CD8-positive, alpha-beta memory T cell (primary cell): Measurements from ENCODE around the gene IL13. TPM values are rescaled to one million over a fixed set of nuclear protein-coding genes. Genes with fewer than 3 reads are reported as not detected.

Experiments used
- CTCF ChIA-PET: fragments of 350-600 bp; sonication (Branson Sonifier 250); formaldehyde crosslinking; loops from one replicate; lab custom pipeline; 2021; ENCODE audit warnings: antibody characterized with exemption; lab: Charles Lee
- POLR2A ChIA-PET: fragments of 350-600 bp; sonication (Branson Sonifier 250); formaldehyde crosslinking; loops from one replicate; lab custom pipeline; 2021; ENCODE audit warnings: antibody characterized with exemption; lab: Charles Lee
- DNase-seq, 5 donors: peaks; one replicate each; pipeline versions ENCODE4 v3.0.0 to v3.0.0-alpha.2; 2020 to 2022; ENCODE audit warnings: mixed read lengths in 1 of 5
- H3K27ac ChIP-seq: one replicate; pipeline ENCODE4 v1.7.0; 2013; ENCODE audit warnings: low read depth, mild to moderate bottlenecking, low read length, moderate library complexity
- H3K27me3 ChIP-seq: 2 replicates; pipeline ENCODE4 v1.7.0; 2013; ENCODE audit warnings: low read length, mild to moderate bottlenecking; ENCODE audit not compliant: insufficient read depth, poor library complexity, severe bottlenecking
- H3K36me3 ChIP-seq: 2 replicates; pipeline ENCODE4 v1.7.0; 2013; ENCODE audit warnings: mild to moderate bottlenecking, low read length, moderate library complexity; ENCODE audit not compliant: insufficient read depth
- H3K4me1 ChIP-seq: 2 replicates; pipeline ENCODE4 v1.7.0; 2013; ENCODE audit warnings: mild to moderate bottlenecking, low read length, moderate library complexity; ENCODE audit not compliant: insufficient read depth
- H3K4me3 ChIP-seq: 2 replicates; pipeline ENCODE4 v1.7.0; 2013; ENCODE audit warnings: mild to moderate bottlenecking, low read length
- H3K9me3 ChIP-seq: 2 replicates; pipeline ENCODE4 v1.7.0; 2013; ENCODE audit warnings: mild to moderate bottlenecking, low read length
- H3K27ac Mint-ChIP-seq, 8 donors: one replicate each; pipeline ENCODE4 v1.8.0; 2020 to 2021; ENCODE audit warnings: mixed read lengths in 8 of 8, mild to moderate bottlenecking in 6 of 8, inconsistent platforms in 3 of 8, moderate library complexity in 3 of 8
- H3K27me3 Mint-ChIP-seq, 2 donors: one replicate each; pipeline ENCODE4 v1.8.0; 2020 to 2021; ENCODE audit warnings: mixed read lengths in 2 of 2, mild to moderate bottlenecking in 1 of 2, moderate library complexity in 1 of 2
- H3K36me3 Mint-ChIP-seq, 3 donors: one replicate each; pipeline ENCODE4 v1.8.0; 2020 to 2021; ENCODE audit warnings: mixed read lengths in 3 of 3, inconsistent platforms in 1 of 3, mild to moderate bottlenecking in 1 of 3
- H3K4me1 Mint-ChIP-seq, 3 donors: one replicate each; pipeline ENCODE4 v1.8.0; 2020 to 2021; ENCODE audit warnings: mixed read lengths in 3 of 3, inconsistent platforms in 1 of 3, mild to moderate bottlenecking in 1 of 3
- H3K4me3 Mint-ChIP-seq, 7 donors: one replicate each; pipeline ENCODE4 v1.8.0; 2020 to 2021; ENCODE audit warnings: mixed read lengths in 7 of 7, mild to moderate bottlenecking in 6 of 7, moderate library complexity in 4 of 7, inconsistent platforms in 2 of 7
- H3K9me3 Mint-ChIP-seq, 5 donors: one replicate each; pipeline ENCODE4 v1.8.0; 2020 to 2022; ENCODE audit warnings: mixed read lengths in 5 of 5, mild to moderate bottlenecking in 3 of 5, moderate library complexity in 2 of 5, inconsistent platforms in 1 of 5
- polyA plus RNA-seq: library from polyadenylated mRNA; unstranded; fragments of 300-500 nt; fragmentation: Illumina TruSeq; gene quantifications from one replicate; pipeline ENCODE4 v1.2.3, GENCODE V29; 2021
- total RNA-seq, 2 experiments: library from RNA; stranded (reverse); gene quantifications; one replicate each; pipeline ENCODE4 v1.2.3, GENCODE V29; 2021

Gene IL13
- 10 to 100 TPM; 65.3 to 69.0 TPM for total RNA-seq
- not detected for polyA plus RNA-seq

GRCh38 chr5:132657676-132658380 lies at the start of gene IL13:
IL13 (plus strand) TSS chr5:132658173; CDS start chr5:132658187, 14 bp downstream.
- CTCF ChIA-PET: interaction anchor here (2.5 kb wide), 1 partner anchor 162 kb away, joined by 5 read pairs; no protein-coding TSS in a partner anchor
- Histone ChIP-seq H3K36me3 (no peaks in the 10 kb centered on the region), H3K27me3 (peaks cover 21% of the 10 kb centered on the region), H3K9me3 (no peaks in the 10 kb centered on the region), H3K4me1 (peaks cover 14% of the 10 kb centered on the region), H3K27ac (no peak within 1 kb of the TSS), H3K4me3 (no peak within 1 kb of the TSS)
- peaks cover 9 to 32% (median 18%) of the 10 kb centered on the region in 3 donors for H3K4me1 Mint-ChIP-seq
- POLR2A ChIA-PET: no interaction called here
- peaks cover 0 to 2% (median 0%) of the 10 kb centered on the region in 5 donors for H3K9me3 Mint-ChIP-seq
- H3K36me3 Mint-ChIP-seq: no peaks in the 10 kb centered on the region
- peaks cover 20 to 39% of the 10 kb centered on the region in 2 donors for H3K27me3 Mint-ChIP-seq
- H3K27ac Mint-ChIP-seq: peak within 1 kb of the TSS in 3 of 8 donors; percentile 6 to 32 (median 13)
- DNase-seq: no peak
- peak within 1 kb of the TSS; percentile 43 to 74 (median 62) for H3K4me3 Mint-ChIP-seq

GRCh38 chr5:132611965-132612364 lies 46.0 kb upstream of the IL13 start:
- no peaks in the 10 kb centered on the region for H3K9me3 Mint-ChIP-seq
- POLR2A ChIA-PET: no interaction called here
- Histone ChIP-seq H3K4me3 (no peak overlapping the region), H3K27me3 (no peaks in the 10 kb centered on the region), H3K9me3 (no peaks in the 10 kb centered on the region), H3K36me3 (no peaks in the 10 kb centered on the region), H3K4me1 (no peaks in the 10 kb centered on the region), H3K27ac (no peak overlapping the region)
- peaks cover 18 to 75% (median 20%) of the 10 kb centered on the region in 3 donors for H3K36me3 Mint-ChIP-seq
- H3K4me1 Mint-ChIP-seq: peaks cover 0 to 2% (median 0%) of the 10 kb centered on the region in 3 donors
- peak overlapping the region in 1 of 8 donors; percentile 17 for H3K27ac Mint-ChIP-seq
- no peak overlapping the region for H3K4me3 Mint-ChIP-seq
- DNase-seq: no peak
- CTCF ChIA-PET: no interaction called here
- no peaks in the 10 kb centered on the region for H3K27me3 Mint-ChIP-seq

GRCh38 chr5:132612846-132613245 lies 45.1 kb upstream of the IL13 start:
- H3K9me3 Mint-ChIP-seq: no peaks in the 10 kb centered on the region
- no peaks in the 10 kb centered on the region for H3K27me3 Mint-ChIP-seq
- ChIA-PET POLR2A (interaction anchor here (0.6 kb wide), 1 partner anchor 12 kb away, joined by 7 read pairs; no protein-coding TSS in a partner anchor), CTCF (no interaction called here)
- no peak overlapping the region for H3K27ac Mint-ChIP-seq
- H3K4me1 ChIP-seq: no peaks in the 10 kb centered on the region
- no peaks in the 10 kb centered on the region for H3K9me3 ChIP-seq
- no peak overlapping the region for H3K4me3 Mint-ChIP-seq
- no peak overlapping the region for H3K4me3 ChIP-seq
- peaks cover 18 to 75% (median 24%) of the 10 kb centered on the region in 3 donors for H3K36me3 Mint-ChIP-seq
- no peak overlapping the region for H3K27ac ChIP-seq
- H3K36me3 ChIP-seq: peaks cover 6% of the 10 kb centered on the region
- no peaks in the 10 kb centered on the region for H3K27me3 ChIP-seq
- H3K4me1 Mint-ChIP-seq: no peaks in the 10 kb centered on the region
- DNase-seq: no peak

- Mint-ChIP-seq H3K4me1 (peaks cover 0 to 6% (median 0%) of the 10 kb centered on the region in 3 donors), H3K4me3 (no peak overlapping the region), H3K27me3 (no peaks in the 10 kb centered on the region), H3K36me3 (peaks cover 8 to 66% (median 29%) of the 10 kb centered on the region in 3 donors), H3K27ac (no peak overlapping the region), H3K9me3 (no peaks in the 10 kb centered on the region)
- ChIA-PET CTCF (interaction anchor here (1.1 kb wide), 1 partner anchor 26 kb away, joined by 3 read pairs; no protein-coding TSS in a partner anchor), POLR2A (no interaction called here)
- H3K27ac ChIP-seq: no peak overlapping the region
- H3K4me3 ChIP-seq: no peak overlapping the region
- no peaks in the 10 kb centered on the region for H3K27me3 ChIP-seq
- no peaks in the 10 kb centered on the region for H3K9me3 ChIP-seq
- DNase-seq: no peak
- H3K36me3 ChIP-seq: peaks cover 9% of the 10 kb centered on the region
- no peaks in the 10 kb centered on the region for H3K4me1 ChIP-seq
These were observed 36.3 kb upstream of the IL13 start for GRCh38 chr5:132621699-132622098.

GRCh38 chr5:132622608-132623007 lies 35.4 kb upstream of the IL13 start:
- peaks cover under 1 to 6% (median 1%) of the 10 kb centered on the region in 3 donors for H3K4me1 Mint-ChIP-seq
- no peak for DNase-seq
- Histone ChIP-seq H3K9me3 (no peaks in the 10 kb centered on the region), H3K27ac (no peak overlapping the region), H3K36me3 (peaks cover 6% of the 10 kb centered on the region), H3K4me3 (no peak overlapping the region), H3K27me3 (no peaks in the 10 kb centered on the region), H3K4me1 (no peaks in the 10 kb centered on the region)
- CTCF ChIA-PET: no interaction called here
- peak overlapping the region in 1 of 8 donors; percentile 64 for H3K27ac Mint-ChIP-seq
- peaks cover 8 to 60% (median 28%) of the 10 kb centered on the region in 3 donors for H3K36me3 Mint-ChIP-seq
- no peak overlapping the region for H3K4me3 Mint-ChIP-seq
- H3K9me3 Mint-ChIP-seq: no peaks in the 10 kb centered on the region
- POLR2A ChIA-PET: no interaction called here
- H3K27me3 Mint-ChIP-seq: no peaks in the 10 kb centered on the region

- no peaks in the 10 kb centered on the region for H3K9me3 ChIP-seq
- no peaks in the 10 kb centered on the region for H3K36me3 ChIP-seq
- Mint-ChIP-seq H3K4me3 (no peak overlapping the region), H3K9me3 (no peaks in the 10 kb centered on the region), H3K27ac (peak overlapping the region in 3 of 8 donors; percentile 11 to 47 (median 43)), H3K4me1 (peaks cover 15 to 22% (median 19%) of the 10 kb centered on the region in 3 donors), H3K27me3 (no peaks in the 10 kb centered on the region), H3K36me3 (peaks cover 0 to 50% (median 21%) of the 10 kb centered on the region in 3 donors)
- no peak overlapping the region for H3K27ac ChIP-seq
- H3K4me3 ChIP-seq: no peak overlapping the region
- no peaks in the 10 kb centered on the region for H3K27me3 ChIP-seq
- no peaks in the 10 kb centered on the region for H3K4me1 ChIP-seq
- no peak for DNase-seq
- ChIA-PET CTCF (no interaction called here), POLR2A (no interaction called here)
These were observed 30.5 kb upstream of the IL13 start for GRCh38 chr5:132627470-132627869.

- POLR2A ChIA-PET: no interaction called here
- H3K27ac Mint-ChIP-seq: peak overlapping the region in 2 of 8 donors; percentile 47 to 68
These were observed 29.2 kb upstream of the IL13 start for GRCh38 chr5:132628814-132629213.

GRCh38 chr5:132629230-132629944 lies 28.6 kb upstream of the IL13 start:
- no peaks in the 10 kb centered on the region for H3K36me3 ChIP-seq
- POLR2A ChIA-PET: no interaction called here
- H3K27me3 Mint-ChIP-seq: no peaks in the 10 kb centered on the region
- peaks cover 15 to 22% (median 19%) of the 10 kb centered on the region in 3 donors for H3K4me1 Mint-ChIP-seq
- H3K4me3 ChIP-seq: no peak overlapping the region
- H3K4me3 Mint-ChIP-seq: peak overlapping the region in 2 of 7 donors; percentile 7 to 61
- H3K9me3 ChIP-seq: no peaks in the 10 kb centered on the region
- no peak for DNase-seq
- CTCF ChIA-PET: no interaction called here
- H3K36me3 Mint-ChIP-seq: peaks cover 0 to 44% (median 12%) of the 10 kb centered on the region in 3 donors
- peak overlapping the region in 5 of 8 donors; percentile 44 to 85 (median 48) for H3K27ac Mint-ChIP-seq
- H3K27ac ChIP-seq: no peak overlapping the region
- H3K9me3 Mint-ChIP-seq: no peaks in the 10 kb centered on the region
- no peaks in the 10 kb centered on the region for H3K4me1 ChIP-seq
- no peaks in the 10 kb centered on the region for H3K27me3 ChIP-seq

More at GRCh38 chr5:132628814-132629213, 29.2 kb upstream of the IL13 start:
- H3K4me3 ChIP-seq: no peak overlapping the region
- Mint-ChIP-seq H3K4me1 (peaks cover 15 to 22% (median 19%) of the 10 kb centered on the region in 3 donors), H3K36me3 (peaks cover 0 to 45% (median 12%) of the 10 kb centered on the region in 3 donors), H3K27me3 (no peaks in the 10 kb centered on the region), H3K4me3 (no peak overlapping the region), H3K9me3 (no peaks in the 10 kb centered on the region)
- no peaks in the 10 kb centered on the region for H3K27me3 ChIP-seq
- H3K4me1 ChIP-seq: no peaks in the 10 kb centered on the region
- no peak for DNase-seq
- H3K9me3 ChIP-seq: no peaks in the 10 kb centered on the region
- H3K27ac ChIP-seq: no peak overlapping the region
- H3K36me3 ChIP-seq: no peaks in the 10 kb centered on the region
- CTCF ChIA-PET: no interaction called here
